A172 (cell line): ENCODE data around the gene ATF4. TPM values are rescaled to one million over a fixed set of nuclear protein-coding genes. Genes with fewer than 3 reads are reported as not detected.

Experiments
- DNase-seq: peaks from one replicate; pipeline ENCODE4 v3.0.0-alpha.2; 2015; ENCODE audit warnings: low spot score
- total RNA-seq: library from RNA; depleted of rRNA; stranded (reverse); fragments of >200 nt; shearing (Covaris generic); gene quantifications from 2 replicates; pipeline ENCODE4 v1.2.3, GENCODE V29; 2014; rRNA removed

The ATF4 gene
- total RNA-seq = 90.9 and 114 TPM in 2 replicates

GRCh38 chr22:39520226-39521105 lies at the start of gene ATF4:
Gene ATF4 (plus strand): TSS chr22:39520562. CDS start chr22:39521446, 884 bp downstream.
- DNase-seq = peak; percentile 34

DNA sequence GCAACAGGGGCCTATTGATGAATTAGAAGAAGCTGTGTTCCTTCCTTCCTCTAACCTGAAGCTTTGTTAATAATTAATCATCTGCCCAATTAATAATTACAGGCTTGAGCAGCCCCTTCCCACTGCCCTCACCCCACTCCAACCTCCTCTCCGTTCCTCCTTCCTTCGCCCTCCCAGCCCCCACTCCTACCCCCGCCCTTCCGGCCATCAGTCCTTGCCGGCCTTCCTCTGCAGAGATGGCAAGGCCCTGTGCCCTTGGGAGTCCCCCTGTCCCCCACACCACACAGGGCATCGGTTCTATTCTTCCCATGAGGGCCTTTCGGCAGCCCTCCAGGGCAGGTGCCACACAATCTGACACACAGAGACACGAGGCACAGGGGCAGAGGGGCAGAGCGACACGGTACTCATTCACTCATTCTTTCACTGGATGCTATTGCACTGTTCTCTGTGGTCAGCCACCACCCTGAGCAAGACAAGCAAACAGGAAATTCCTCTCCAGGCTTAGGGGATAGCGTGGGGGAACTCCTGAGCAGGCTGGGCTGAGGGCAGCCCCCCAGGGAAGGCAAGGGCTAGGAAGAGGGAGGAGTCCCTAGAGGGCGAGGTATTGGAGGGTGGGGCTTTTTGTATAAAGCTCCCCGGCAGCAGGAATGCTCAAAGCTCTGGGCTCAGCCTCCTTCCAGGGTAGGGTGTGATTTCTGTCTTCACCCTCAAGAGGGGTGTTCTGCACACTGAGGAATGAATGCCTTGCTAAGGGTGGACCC lies 48.8 kb upstream of the ATF4 start:
- DNase-seq = peak; percentile 42

GRCh38 chr22:39472570-39473556 lies 47.5 kb upstream of the ATF4 start:
- no peak for DNase-seq

- DNase-seq = no peak
Observed at GRCh38 chr22:39473851-39474250, 46.5 kb upstream of the ATF4 start.

DNA sequence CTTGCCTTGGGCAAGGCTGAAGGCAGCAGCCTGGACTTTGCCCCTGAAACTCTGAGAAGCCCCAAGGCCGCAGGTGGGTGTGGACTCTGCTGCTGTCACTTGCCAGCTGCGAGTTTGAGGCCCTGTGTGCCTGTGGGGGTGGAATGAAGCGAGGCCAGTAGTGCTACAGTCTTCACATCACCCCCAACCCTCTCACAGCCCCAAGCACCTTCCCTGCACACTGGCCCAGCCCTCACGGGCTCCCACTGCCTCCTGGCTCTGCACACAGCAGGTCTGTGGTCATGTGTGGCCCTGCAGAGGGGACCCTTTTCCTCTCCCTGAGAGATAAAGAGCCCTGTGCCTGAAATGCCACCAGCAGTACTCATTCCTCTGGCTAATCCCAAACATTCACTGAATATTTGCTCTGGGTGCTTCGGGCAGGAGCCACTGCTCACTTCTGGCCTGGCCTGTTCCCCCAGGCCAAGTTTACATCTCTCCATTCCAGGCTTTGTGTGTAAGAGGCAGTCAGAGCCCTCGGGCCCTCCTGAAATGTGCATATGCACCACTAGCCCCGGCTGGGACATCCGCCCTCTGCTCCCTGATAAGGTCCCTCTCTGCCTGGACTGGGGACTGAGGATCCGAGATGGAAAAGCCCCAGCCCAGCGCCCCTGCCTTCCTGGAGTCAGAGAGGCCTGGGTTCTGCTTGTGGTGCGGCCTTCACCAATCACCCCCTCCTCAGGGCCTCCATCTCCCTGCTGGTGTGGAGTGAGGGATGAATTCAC lies 45.8 kb upstream of the ATF4 start:
- no peak for DNase-seq

DNA sequence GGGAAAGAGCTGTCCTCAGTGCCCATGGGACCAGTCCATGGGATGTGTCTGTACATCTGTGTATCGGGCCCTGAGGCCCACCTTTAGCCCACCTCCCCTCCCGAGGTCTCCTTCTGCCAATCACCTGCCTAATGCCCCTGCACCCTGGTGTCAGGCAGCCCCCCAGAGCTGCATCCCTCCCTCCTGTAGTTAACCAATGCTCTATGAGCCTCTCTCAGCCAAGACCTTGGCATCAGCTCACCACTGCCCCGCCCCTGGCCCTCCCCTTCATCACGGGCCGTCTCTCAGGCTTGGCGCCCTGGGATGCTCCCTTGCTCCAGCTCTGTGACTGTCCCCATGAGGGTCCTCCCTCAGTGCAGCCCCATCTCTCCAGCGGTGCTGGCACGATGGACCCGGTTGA lies 45.0 kb upstream of the ATF4 start:
- no peak for DNase-seq

DNA sequence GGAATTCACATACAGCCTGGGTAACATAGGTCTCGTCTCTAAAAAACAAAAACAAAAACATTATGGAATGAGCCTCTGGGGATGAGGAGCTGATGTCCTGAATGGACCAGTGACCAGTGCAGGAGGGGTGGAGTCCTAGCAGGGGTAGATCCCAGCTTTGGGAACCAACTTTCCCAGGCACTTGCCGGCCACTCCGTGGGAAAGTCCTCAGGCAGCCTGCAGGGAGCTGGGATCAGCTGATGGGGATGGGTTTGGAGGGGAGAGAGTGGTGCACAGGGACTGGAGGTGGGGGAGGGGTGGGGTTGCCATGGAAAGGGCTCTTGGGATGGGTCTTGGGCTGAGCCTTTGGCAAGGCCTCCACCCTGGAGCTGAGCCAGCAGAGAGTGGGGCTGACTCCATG lies 44.5 kb upstream of the ATF4 start:
- no peak for DNase-seq

GRCh38 chr22:39476664-39477063 lies 43.7 kb upstream of the ATF4 start:
- DNase-seq = no peak

DNA sequence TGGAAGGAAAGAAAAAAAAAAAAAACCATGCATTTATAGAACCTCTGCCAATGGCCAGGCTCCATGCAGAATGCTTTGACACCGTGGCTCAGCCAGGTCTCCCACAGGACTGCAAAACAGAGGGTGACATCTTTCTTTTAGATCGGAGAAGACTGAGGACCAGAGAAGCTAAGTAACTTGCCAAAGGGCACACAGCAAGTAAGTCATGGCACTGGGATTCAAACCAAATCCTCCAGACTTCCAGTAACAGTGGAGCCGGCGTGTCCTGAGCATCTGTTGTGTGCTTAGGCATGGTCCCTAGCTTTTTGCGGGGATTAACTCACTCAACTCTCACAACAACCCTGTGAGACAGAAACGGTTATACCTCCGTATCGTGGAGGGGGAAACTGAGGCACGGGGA lies 42.8 kb upstream of the ATF4 start:
- no peak for DNase-seq

DNA sequence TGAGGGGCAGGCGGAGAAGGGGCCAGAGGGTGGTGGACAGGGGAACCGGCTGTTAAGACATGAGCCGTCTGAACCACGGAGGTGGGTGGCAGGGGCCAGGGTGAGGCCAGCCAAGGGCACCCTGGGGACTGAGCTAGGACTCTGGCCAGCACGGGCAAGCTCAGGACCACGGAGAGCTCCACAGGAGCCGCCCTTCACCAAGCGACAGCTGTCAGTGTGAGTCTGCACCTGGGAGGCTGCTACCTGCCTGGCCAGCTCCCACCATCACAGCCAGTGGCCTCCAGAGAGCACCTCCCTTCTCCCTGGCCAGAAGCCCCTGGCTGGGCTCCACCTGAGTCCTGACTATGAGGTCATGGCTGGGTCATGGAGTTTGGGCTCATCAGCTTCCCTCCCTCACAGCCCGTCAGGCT lies 41.9 kb upstream of the ATF4 start:
- DNase-seq = no peak

GRCh38 chr22:39479254-39479653 lies 41.1 kb upstream of the ATF4 start:
- no peak for DNase-seq

- no peak for DNase-seq
Observed at GRCh38 chr22:39480557-39480956, 39.8 kb upstream of the ATF4 start.

GRCh38 chr22:39481054-39481453 lies 39.3 kb upstream of the ATF4 start:
- DNase-seq = no peak

GRCh38 chr22:39481595-39481994 lies 38.8 kb upstream of the ATF4 start:
- DNase-seq = no peak

DNA sequence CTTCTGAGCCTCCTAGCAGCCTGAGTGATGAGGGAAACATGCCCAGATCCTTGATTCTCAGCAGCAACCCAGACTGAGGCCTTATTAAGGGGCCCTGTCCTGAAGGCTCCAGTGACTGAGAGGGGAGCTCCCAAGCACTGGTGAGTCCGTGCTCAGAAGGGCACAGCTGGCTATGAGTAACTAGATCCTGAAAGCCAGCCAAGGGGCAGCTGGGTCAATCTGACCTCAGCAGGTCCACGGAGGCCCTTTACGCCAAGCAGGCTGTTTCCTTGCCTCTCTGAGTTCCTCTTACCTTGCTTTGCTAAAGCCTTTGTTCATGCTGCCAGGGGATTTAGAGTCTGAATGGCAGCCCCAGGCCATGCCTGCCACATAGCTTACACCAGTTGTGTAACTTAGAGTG lies 37.6 kb upstream of the ATF4 start:
- peak; percentile 58 for DNase-seq

DNA sequence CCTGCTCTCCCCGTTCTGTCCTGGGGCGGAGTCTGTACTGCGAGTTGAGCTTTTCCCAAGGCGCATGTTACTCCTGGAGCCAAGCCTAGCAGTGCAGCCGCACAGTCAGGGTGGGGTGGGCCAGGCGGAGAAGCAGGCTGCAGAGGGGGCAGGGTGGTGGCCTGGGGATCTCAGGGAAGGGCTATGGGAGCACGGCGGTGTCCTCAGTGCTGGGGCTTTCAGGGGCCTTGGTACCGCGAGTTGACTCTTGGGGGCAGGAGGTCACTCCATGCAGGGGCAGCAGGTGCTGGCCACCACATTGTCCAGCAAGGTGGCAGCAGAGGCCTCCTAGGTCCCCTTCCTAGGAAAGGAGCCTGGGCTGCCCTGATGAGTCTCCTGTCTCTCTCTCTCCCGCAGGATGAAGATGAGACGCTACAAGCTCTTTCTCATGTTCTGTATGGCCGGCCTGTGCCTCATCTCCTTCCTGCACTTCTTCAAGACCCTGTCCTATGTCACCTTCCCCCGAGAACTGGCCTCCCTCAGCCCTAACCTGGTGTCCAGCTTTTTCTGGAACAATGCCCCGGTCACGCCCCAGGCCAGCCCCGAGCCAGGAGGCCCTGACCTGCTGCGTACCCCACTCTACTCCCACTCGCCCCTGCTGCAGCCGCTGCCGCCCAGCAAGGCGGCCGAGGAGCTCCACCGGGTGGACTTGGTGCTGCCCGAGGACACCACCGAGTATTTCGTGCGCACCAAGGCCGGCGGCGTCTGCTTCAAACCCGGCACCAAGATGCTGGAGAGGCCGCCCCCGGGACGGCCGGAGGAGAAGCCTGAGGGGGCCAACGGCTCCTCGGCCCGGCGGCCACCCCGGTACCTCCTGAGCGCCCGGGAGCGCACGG lies 33.2 kb upstream of the ATF4 start:
- DNase-seq = no peak

DNA sequence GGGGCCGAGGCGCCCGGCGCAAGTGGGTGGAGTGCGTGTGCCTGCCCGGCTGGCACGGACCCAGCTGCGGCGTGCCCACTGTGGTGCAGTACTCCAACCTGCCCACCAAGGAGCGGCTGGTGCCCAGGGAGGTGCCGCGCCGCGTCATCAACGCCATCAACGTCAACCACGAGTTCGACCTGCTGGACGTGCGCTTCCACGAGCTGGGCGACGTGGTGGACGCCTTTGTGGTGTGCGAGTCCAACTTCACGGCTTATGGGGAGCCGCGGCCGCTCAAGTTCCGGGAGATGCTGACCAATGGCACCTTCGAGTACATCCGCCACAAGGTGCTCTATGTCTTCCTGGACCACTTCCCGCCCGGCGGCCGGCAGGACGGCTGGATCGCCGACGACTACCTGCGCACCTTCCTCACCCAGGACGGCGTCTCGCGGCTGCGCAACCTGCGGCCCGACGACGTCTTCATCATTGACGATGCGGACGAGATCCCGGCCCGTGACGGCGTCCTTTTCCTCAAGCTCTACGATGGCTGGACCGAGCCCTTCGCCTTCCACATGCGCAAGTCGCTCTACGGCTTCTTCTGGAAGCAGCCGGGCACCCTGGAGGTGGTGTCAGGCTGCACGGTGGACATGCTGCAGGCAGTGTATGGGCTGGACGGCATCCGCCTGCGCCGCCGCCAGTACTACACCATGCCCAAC lies 32.4 kb upstream of the ATF4 start:
- DNase-seq = no peak

DNA sequence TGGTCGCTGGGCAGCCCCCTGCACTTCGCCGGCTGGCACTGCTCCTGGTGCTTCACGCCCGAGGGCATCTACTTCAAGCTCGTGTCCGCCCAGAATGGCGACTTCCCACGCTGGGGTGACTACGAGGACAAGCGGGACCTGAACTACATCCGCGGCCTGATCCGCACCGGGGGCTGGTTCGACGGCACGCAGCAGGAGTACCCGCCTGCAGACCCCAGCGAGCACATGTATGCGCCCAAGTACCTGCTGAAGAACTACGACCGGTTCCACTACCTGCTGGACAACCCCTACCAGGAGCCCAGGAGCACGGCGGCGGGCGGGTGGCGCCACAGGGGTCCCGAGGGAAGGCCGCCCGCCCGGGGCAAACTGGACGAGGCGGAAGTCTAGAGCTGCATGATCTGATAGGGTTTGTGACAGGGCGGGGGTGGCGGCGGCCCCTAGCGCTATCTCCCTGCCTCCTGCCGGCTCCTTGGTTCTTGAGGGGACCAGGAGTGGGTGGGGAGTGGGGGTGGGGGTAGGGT lies 31.7 kb upstream of the ATF4 start:
- DNase-seq = no peak
